ENCODE results near the gene ZMIZ1. TPM values are rescaled to one million over a fixed set of nuclear protein-coding genes. Genes with fewer than 3 reads are reported as not detected.

ZMIZ1 gene
- total RNA-seq, 6 experiments from 2014 or later = 38.6 to 60.3 (median 51.2) TPM

DNA sequence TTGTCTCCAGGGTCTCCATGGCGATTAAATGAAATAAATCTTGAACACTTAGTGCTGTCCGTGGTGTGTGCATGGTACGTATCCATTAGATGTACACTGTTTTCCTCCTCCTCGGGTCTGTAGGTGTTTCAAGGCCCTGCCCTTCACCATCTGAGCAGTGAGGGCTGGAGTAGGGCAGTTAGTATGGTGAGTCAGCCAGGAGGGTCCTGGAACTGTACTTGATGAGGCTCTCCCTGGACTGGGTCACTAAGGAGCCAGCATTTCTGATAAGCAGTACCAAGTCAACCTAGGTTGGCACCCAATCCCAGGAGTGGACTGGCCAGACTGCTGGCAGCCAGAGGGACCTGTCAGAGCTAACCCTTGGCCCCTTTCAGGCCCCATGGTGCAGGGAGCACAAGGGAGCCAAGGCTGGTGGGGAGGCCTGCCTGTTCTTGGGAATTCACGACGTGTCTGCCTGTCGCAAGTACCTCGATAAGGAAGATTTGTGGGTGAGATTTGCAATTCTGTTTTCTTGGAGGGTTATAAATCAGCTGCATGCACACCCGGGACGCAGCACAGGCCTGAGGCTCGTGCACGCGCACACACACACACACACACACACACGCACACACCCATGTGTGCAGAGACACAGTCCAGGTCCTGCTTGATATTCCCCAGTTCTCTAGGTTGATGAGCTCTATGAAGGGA lies 114.2 kb downstream of the ZMIZ1 start:
- peaks cover 11% of the 10 kb centered on the region for H3K27me3 Mint-ChIP-seq (ENCODE audit: insufficient read depth)
- peak overlapping the region; percentile 78 for H3K27ac Mint-ChIP-seq
- peaks cover 90% of the 10 kb centered on the region for H3K4me1 Mint-ChIP-seq (ENCODE audit: low read depth)
- H3K9me3 Mint-ChIP-seq = no peaks in the 10 kb centered on the region
- H3K36me3 Mint-ChIP-seq (ENCODE audit: low read depth) = peaks cover 5% of the 10 kb centered on the region; the same call in 1 of the 2 replicates
- H3K4me3 Mint-ChIP-seq = no peak overlapping the region
- no peak for DNase-seq
- TF ChIP-seq, protein P1, sequence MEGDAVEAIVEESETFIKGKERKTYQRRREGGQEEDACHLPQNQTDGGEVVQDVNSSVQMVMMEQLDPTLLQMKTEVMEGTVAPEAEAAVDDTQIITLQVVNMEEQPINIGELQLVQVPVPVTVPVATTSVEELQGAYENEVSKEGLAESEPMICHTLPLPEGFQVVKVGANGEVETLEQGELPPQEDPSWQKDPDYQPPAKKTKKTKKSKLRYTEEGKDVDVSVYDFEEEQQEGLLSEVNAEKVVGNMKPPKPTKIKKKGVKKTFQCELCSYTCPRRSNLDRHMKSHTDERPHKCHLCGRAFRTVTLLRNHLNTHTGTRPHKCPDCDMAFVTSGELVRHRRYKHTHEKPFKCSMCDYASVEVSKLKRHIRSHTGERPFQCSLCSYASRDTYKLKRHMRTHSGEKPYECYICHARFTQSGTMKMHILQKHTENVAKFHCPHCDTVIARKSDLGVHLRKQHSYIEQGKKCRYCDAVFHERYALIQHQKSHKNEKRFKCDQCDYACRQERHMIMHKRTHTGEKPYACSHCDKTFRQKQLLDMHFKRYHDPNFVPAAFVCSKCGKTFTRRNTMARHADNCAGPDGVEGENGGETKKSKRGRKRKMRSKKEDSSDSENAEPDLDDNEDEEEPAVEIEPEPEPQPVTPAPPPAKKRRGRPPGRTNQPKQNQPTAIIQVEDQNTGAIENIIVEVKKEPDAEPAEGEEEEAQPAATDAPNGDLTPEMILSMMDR (IDR thresholded peaks at IDR 0.05) = no peak

DNA sequence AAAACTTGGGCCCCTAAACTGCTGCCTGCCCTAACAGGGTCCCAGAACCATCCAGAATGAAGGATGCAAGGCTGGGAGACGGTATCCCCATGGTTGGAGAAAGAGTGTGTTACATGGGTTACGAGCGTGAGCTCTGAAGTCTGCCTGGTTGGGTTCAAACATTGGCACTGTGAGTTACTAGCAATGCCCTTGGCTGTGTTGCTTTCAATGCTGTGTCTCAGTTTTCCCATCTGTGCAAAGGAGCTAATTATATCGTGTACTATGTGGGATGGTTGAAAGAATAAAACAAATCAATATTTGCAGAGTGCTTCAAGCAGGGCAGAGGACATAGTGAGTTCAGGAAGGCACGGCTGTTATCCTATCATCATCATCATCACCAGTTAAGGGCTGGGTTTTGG lies 114.7 kb downstream of the ZMIZ1 start:
- Mint-ChIP-seq H3K4me3 (peak overlapping the region; percentile 51; the same call in 1 of the 2 replicates), H3K27me3 (ENCODE audit: insufficient read depth) (peaks cover 11% of the 10 kb centered on the region), H3K9me3 (no peaks in the 10 kb centered on the region), H3K36me3 (ENCODE audit: low read depth) (peaks cover 5% of the 10 kb centered on the region; the same call in 1 of the 2 replicates), H3K27ac (peak overlapping the region; percentile 78), H3K4me1 (ENCODE audit: low read depth) (peaks cover 90% of the 10 kb centered on the region)
- DNase-seq = no peak
- TF ChIP-seq, protein P1 (IDR thresholded peaks at IDR 0.05) = no peak

GRCh38 chr10:79184145-79184625 lies 115.4 kb downstream of the ZMIZ1 start:
- Mint-ChIP-seq H3K36me3 (ENCODE audit: low read depth) (peaks cover 11% of the 10 kb centered on the region), H3K27ac (peak overlapping the region; percentile 78), H3K4me1 (ENCODE audit: low read depth) (peaks cover 90% of the 10 kb centered on the region), H3K27me3 (ENCODE audit: insufficient read depth) (peaks cover 14% of the 10 kb centered on the region), H3K9me3 (no peaks in the 10 kb centered on the region), H3K4me3 (peak overlapping the region; percentile 51)
- TF ChIP-seq, protein P1 (IDR thresholded peaks at IDR 0.05) = no peak
- peak; percentile 84 for DNase-seq

GRCh38 chr10:79184657-79185056 lies 115.9 kb downstream of the ZMIZ1 start:
- Mint-ChIP-seq H3K27me3 (ENCODE audit: insufficient read depth) (peaks cover 17% of the 10 kb centered on the region), H3K4me1 (ENCODE audit: low read depth) (peaks cover 90% of the 10 kb centered on the region), H3K9me3 (no peaks in the 10 kb centered on the region), H3K4me3 (no peak overlapping the region), H3K36me3 (ENCODE audit: low read depth) (peaks cover 11% of the 10 kb centered on the region), H3K27ac (peak overlapping the region; percentile 78)
- DNase-seq = no peak
- TF ChIP-seq, protein P1 (IDR thresholded peaks at IDR 0.05) = no peak

GRCh38 chr10:79185067-79185774 lies 116.5 kb downstream of the ZMIZ1 start:
- no peaks in the 10 kb centered on the region for H3K9me3 Mint-ChIP-seq
- H3K27me3 Mint-ChIP-seq (ENCODE audit: insufficient read depth) = peaks cover 18% of the 10 kb centered on the region
- H3K27ac Mint-ChIP-seq = peak overlapping the region; percentile 78
- TF ChIP-seq, protein P1 (IDR thresholded peaks at IDR 0.05) = no peak
- peaks cover 11% of the 10 kb centered on the region for H3K36me3 Mint-ChIP-seq (ENCODE audit: low read depth)
- peaks cover 92% of the 10 kb centered on the region for H3K4me1 Mint-ChIP-seq (ENCODE audit: low read depth)
- no peak for DNase-seq
- peak overlapping the region; percentile 27 for H3K4me3 Mint-ChIP-seq

Data from HFFc6 (cell line).